ENCODE data around the gene ACOX1. TPM values are rescaled to one million over a fixed set of nuclear protein-coding genes. Genes with fewer than 3 reads are reported as not detected.

The ACOX1 gene
- total and polyA plus RNA-seq, 4 donors, result 33.3 to 293 (median 63.4) TPM

DNA sequence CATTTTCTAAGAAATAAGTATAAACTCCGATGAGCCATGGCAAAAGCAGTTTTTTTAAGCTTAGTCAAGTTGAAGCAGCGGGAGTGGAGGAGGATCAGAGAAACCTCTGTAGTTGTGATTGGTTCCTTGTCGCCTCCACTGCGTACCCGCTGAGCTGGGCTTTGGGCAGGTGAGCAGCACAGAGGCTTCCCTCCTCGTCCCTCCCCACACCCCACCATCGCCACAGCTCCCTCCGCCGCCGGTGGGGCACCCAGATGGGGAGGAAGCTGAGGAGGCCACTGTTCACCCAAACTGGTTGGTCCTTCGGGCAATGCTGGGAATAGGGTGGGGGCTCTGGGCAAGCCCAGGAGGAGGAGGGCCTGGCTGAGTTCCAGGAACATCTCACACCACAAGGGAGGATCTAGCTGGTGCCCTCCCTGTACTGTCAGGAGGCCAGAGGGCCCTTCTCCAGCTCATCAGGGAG, 69.1 kb downstream of the ACOX1 start:
- H3K4me3 ChIP-seq (ENCODE audit: low read depth in 1 of 3, low read length in 3 of 3), result no peak overlapping the region
- no peaks in the 10 kb centered on the region for H3K36me3 ChIP-seq (ENCODE audit: control insufficient read depth in 4 of 4, insufficient read depth in 3 of 4, low read depth in 1 of 4, low read length in 3 of 4)
- H3K9ac ChIP-seq (ENCODE audit: low read depth in 1 of 2, low read length in 2 of 2), result no peak overlapping the region
- H3K27me3 ChIP-seq (ENCODE audit: control insufficient read depth in 4 of 4, insufficient read depth in 4 of 4, low read length in 3 of 4), result no peaks in the 10 kb centered on the region
- no peak for DNase-seq (ENCODE audit: low spot score)
- H3K9me3 ChIP-seq (ENCODE audit: control insufficient read depth in 4 of 4, low read length in 3 of 4), result no peaks in the 10 kb centered on the region
- H3K4me1 ChIP-seq (ENCODE audit: control insufficient read depth in 4 of 4, insufficient read depth in 4 of 4, low read length in 3 of 4), result no peaks in the 10 kb centered on the region
- no peak overlapping the region for H3K27ac ChIP-seq (ENCODE audit: low read depth in 1 of 2, low read length in 2 of 2)
- WGBS, result 79% methylated on average over 11 of the region's 11 CpGs
- TF ChIP-seq SP1 (IDR thresholded peaks at IDR 0.05) (no peak), JUND (IDR thresholded peaks at IDR 0.05) (no peak)

DNA sequence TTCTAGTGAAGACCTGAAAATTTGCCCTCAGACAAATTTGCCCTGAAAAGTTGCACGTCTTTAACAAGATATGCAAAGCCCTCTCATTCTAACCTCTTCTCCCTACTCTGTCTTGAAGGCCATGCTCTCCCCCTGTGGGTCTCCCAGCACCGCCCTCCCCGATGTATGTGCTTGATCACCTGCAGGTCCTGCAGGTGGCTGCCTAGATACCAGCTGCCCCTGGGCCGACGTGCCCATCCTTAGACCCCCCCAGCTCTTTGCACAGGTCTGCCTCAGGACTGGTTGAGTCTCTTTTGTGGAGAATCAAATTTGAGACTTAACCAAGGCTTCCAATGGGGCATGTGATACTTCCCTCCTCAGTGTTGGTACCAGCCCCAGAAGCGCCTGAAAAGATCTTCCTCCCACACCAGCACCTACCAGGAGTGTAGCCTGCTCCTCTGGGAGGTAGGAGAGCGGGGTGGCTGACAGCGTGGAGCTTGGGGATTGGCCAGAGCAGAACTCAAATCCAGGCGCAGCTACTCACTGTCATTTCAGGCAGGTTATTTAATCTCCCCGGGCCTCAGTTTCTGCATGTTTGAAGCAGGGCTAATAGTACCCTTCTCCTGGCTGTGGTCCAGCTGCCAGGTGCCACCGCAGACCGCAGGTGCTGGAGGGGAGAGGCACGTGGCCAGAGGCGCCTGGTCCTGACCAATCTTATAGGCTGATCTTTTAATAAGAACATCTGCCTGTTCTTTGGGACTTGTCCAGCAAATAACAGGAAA, 69.7 kb downstream of the ACOX1 start:
- no peak overlapping the region for H3K27ac ChIP-seq (ENCODE audit: low read depth in 1 of 2, low read length in 2 of 2)
- 90% methylated on average over 14 of the region's 14 CpGs for WGBS
- no peak for TF ChIP-seq TAF1 (conservative IDR thresholded peaks at IDR 0.05)
- TF ChIP-seq HNF4A (conservative IDR thresholded peaks at IDR 0.05), result no peak
- TF ChIP-seq FOXA1 (IDR thresholded peaks at IDR 0.05), result no peak
- TF ChIP-seq SP1 (IDR thresholded peaks at IDR 0.05), result no peak
- TF ChIP-seq, protein P1, sequence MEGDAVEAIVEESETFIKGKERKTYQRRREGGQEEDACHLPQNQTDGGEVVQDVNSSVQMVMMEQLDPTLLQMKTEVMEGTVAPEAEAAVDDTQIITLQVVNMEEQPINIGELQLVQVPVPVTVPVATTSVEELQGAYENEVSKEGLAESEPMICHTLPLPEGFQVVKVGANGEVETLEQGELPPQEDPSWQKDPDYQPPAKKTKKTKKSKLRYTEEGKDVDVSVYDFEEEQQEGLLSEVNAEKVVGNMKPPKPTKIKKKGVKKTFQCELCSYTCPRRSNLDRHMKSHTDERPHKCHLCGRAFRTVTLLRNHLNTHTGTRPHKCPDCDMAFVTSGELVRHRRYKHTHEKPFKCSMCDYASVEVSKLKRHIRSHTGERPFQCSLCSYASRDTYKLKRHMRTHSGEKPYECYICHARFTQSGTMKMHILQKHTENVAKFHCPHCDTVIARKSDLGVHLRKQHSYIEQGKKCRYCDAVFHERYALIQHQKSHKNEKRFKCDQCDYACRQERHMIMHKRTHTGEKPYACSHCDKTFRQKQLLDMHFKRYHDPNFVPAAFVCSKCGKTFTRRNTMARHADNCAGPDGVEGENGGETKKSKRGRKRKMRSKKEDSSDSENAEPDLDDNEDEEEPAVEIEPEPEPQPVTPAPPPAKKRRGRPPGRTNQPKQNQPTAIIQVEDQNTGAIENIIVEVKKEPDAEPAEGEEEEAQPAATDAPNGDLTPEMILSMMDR (IDR thresholded peaks at IDR 0.05; ENCODE audit: low read depth, low read length, missing input control), result no peak
- no peaks in the 10 kb centered on the region for H3K27me3 ChIP-seq (ENCODE audit: control insufficient read depth in 4 of 4, insufficient read depth in 4 of 4, low read length in 3 of 4)
- H3K4me3 ChIP-seq (ENCODE audit: low read depth in 1 of 3, low read length in 3 of 3), result no peak overlapping the region
- H3K4me1 ChIP-seq (ENCODE audit: control insufficient read depth in 4 of 4, insufficient read depth in 4 of 4, low read length in 3 of 4), result peaks cover 0 to 2% (median under 1%) of the 10 kb centered on the region in 4 donors
- H3K36me3 ChIP-seq (ENCODE audit: control insufficient read depth in 4 of 4, insufficient read depth in 3 of 4, low read depth in 1 of 4, low read length in 3 of 4), result no peaks in the 10 kb centered on the region
- H3K9ac ChIP-seq (ENCODE audit: low read depth in 1 of 2, low read length in 2 of 2), result no peak overlapping the region
- H3K9me3 ChIP-seq (ENCODE audit: control insufficient read depth in 4 of 4, low read length in 3 of 4), result no peaks in the 10 kb centered on the region
- DNase-seq (ENCODE audit: low spot score), result no peak

DNA sequence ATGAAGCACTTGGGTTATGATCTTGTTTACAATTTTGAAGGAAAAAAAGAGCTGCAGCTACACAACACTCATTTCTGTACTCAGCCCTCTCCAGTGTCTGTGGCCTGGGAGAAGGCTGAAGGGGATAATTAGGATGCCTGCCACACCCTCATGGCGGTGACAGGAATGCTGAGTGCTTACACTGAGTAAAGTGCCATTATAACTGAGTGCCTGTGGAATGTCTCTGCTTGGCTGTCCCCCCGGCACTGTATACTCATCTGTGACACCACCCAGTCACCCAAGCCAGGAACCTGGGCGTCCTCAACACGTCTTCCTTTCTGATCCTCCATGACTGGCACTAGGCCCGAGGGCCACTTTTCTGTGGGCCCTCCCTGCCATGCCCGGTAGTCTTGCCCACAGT, 70.8 kb downstream of the ACOX1 start:
- H3K9me3 ChIP-seq (ENCODE audit: control insufficient read depth in 4 of 4, low read length in 3 of 4), result no peaks in the 10 kb centered on the region
- H3K4me3 ChIP-seq (ENCODE audit: low read depth in 1 of 3, low read length in 3 of 3), result no peak overlapping the region
- no peak for DNase-seq (ENCODE audit: low spot score)
- no peak overlapping the region for H3K27ac ChIP-seq (ENCODE audit: low read depth in 1 of 2, low read length in 2 of 2)
- no peaks in the 10 kb centered on the region for H3K27me3 ChIP-seq (ENCODE audit: control insufficient read depth in 4 of 4, insufficient read depth in 4 of 4, low read length in 3 of 4)
- no peaks in the 10 kb centered on the region for H3K36me3 ChIP-seq (ENCODE audit: control insufficient read depth in 4 of 4, insufficient read depth in 3 of 4, low read depth in 1 of 4, low read length in 3 of 4)
- TF ChIP-seq, protein P2, sequence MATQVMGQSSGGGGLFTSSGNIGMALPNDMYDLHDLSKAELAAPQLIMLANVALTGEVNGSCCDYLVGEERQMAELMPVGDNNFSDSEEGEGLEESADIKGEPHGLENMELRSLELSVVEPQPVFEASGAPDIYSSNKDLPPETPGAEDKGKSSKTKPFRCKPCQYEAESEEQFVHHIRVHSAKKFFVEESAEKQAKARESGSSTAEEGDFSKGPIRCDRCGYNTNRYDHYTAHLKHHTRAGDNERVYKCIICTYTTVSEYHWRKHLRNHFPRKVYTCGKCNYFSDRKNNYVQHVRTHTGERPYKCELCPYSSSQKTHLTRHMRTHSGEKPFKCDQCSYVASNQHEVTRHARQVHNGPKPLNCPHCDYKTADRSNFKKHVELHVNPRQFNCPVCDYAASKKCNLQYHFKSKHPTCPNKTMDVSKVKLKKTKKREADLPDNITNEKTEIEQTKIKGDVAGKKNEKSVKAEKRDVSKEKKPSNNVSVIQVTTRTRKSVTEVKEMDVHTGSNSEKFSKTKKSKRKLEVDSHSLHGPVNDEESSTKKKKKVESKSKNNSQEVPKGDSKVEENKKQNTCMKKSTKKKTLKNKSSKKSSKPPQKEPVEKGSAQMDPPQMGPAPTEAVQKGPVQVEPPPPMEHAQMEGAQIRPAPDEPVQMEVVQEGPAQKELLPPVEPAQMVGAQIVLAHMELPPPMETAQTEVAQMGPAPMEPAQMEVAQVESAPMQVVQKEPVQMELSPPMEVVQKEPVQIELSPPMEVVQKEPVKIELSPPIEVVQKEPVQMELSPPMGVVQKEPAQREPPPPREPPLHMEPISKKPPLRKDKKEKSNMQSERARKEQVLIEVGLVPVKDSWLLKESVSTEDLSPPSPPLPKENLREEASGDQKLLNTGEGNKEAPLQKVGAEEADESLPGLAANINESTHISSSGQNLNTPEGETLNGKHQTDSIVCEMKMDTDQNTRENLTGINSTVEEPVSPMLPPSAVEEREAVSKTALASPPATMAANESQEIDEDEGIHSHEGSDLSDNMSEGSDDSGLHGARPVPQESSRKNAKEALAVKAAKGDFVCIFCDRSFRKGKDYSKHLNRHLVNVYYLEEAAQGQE (IDR thresholded peaks at IDR 0.05), result no peak
- no peak for TF ChIP-seq NR2F2 (IDR thresholded peaks at IDR 0.05)
- no peak for TF ChIP-seq RXRA (IDR thresholded peaks at IDR 0.05)
- TF ChIP-seq RAD21 (IDR thresholded peaks at IDR 0.05), result no peak
- no peak for TF ChIP-seq EGR1 (IDR thresholded peaks at IDR 0.05; ENCODE audit: low read depth in 2 of 2)
- TF ChIP-seq HNF4G (IDR thresholded peaks at IDR 0.05), result no peak
- TF ChIP-seq MAX (IDR thresholded peaks at IDR 0.05), result no peak
- no peak for TF ChIP-seq YY1 (IDR thresholded peaks at IDR 0.05)
- TF ChIP-seq, protein P3, sequence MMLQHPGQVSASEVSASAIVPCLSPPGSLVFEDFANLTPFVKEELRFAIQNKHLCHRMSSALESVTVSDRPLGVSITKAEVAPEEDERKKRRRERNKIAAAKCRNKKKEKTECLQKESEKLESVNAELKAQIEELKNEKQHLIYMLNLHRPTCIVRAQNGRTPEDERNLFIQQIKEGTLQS (IDR thresholded peaks at IDR 0.05), result no peak
- TF ChIP-seq FOXA2 (IDR thresholded peaks at IDR 0.05), result no peak
- TF ChIP-seq GABPA (IDR thresholded peaks at IDR 0.05 in 1 of 2, conservative IDR thresholded peaks at IDR 0.05 in 1 of 2), result no peak
- no peak for TF ChIP-seq SP1 (IDR thresholded peaks at IDR 0.05)
- no peak for TF ChIP-seq TAF1 (conservative IDR thresholded peaks at IDR 0.05)
- no peak for TF ChIP-seq HNF4A (conservative IDR thresholded peaks at IDR 0.05)
- TF ChIP-seq ZBTB33 (IDR thresholded peaks at IDR 0.05), result no peak
- 88% methylated on average over 6 of the region's 6 CpGs for WGBS
- H3K9ac ChIP-seq (ENCODE audit: low read depth in 1 of 2, low read length in 2 of 2), result no peak overlapping the region
- H3K4me1 ChIP-seq (ENCODE audit: control insufficient read depth in 4 of 4, insufficient read depth in 4 of 4, low read length in 3 of 4), result peaks cover 5 to 10% (median 8%) of the 10 kb centered on the region in 4 donors
